ENCODE data around the gene PIK3C2G.
"Not testable (repeated sequence)": the region's sequence is repeated elsewhere in the genome, so short reads cannot be mapped to it uniquely, and the experiment has no call there.

The PIK3C2G gene

GRCh38 chr12:18487509-18487908 lies 226.2 kb downstream of the PIK3C2G start:
- no peak for TF ChIP-seq POU2F2 (IDR thresholded peaks at IDR 0.05; ENCODE audit: low read depth, low read length)
- no peak for TF ChIP-seq POLR2AphosphoS5 (IDR thresholded peaks at IDR 0.05; ENCODE audit: low read depth, low read length)
- no peak for TF ChIP-seq SPI1 (IDR thresholded peaks at IDR 0.05; ENCODE audit: low read depth, low read length)
- TF ChIP-seq TAF1 (IDR thresholded peaks at IDR 0.05; ENCODE audit: low read depth, low read length), result no peak
- no peak for TF ChIP-seq POLR2A (IDR thresholded peaks at IDR 0.05; ENCODE audit: low read depth, low read length)
- no peak for TF ChIP-seq PAX5 (IDR thresholded peaks at IDR 0.05; ENCODE audit: insufficient read depth, low read length, severe bottlenecking)
- no peak for DNase-seq (ENCODE audit: insufficient read length, low spot score)
- no peak for FAIRE-seq

- DNase-seq (ENCODE audit: insufficient read length, low spot score) (no peak), FAIRE-seq (no peak)
Observed at GRCh38 chr12:18492372-18493025, 231.2 kb downstream of the PIK3C2G start.

GRCh38 chr12:18496156-18496555 lies 234.8 kb downstream of the PIK3C2G start:
- TF ChIP-seq POU2F2 (IDR thresholded peaks at IDR 0.05; ENCODE audit: low read depth, low read length) (no peak), PAX5 (IDR thresholded peaks at IDR 0.05; ENCODE audit: insufficient read depth, low read length, severe bottlenecking) (no peak), POLR2A (IDR thresholded peaks at IDR 0.05; ENCODE audit: low read depth, low read length) (no peak), SPI1 (IDR thresholded peaks at IDR 0.05; ENCODE audit: low read depth, low read length) (no peak), POLR2AphosphoS5 (IDR thresholded peaks at IDR 0.05; ENCODE audit: low read depth, low read length) (no peak), TAF1 (IDR thresholded peaks at IDR 0.05; ENCODE audit: low read depth, low read length) (no peak)
- FAIRE-seq, result no peak
- no peak for DNase-seq (ENCODE audit: insufficient read length, low spot score)

More at GRCh38 chr12:18492372-18493025, 231.2 kb downstream of the PIK3C2G start:
- TF ChIP-seq POLR2A (IDR thresholded peaks at IDR 0.05; ENCODE audit: low read depth, low read length) (no peak), POLR2AphosphoS5 (IDR thresholded peaks at IDR 0.05; ENCODE audit: low read depth, low read length) (no peak), PAX5 (IDR thresholded peaks at IDR 0.05; ENCODE audit: insufficient read depth, low read length, severe bottlenecking) (no peak), TAF1 (IDR thresholded peaks at IDR 0.05; ENCODE audit: low read depth, low read length) (no peak), SPI1 (IDR thresholded peaks at IDR 0.05; ENCODE audit: low read depth, low read length) (no peak), POU2F2 (IDR thresholded peaks at IDR 0.05; ENCODE audit: low read depth, low read length) (no peak)

GRCh38 chr12:18500160-18500574 lies 238.8 kb downstream of the PIK3C2G start:
- not testable (repeated sequence) for FAIRE-seq

GRCh38 chr12:18500736-18501135 lies 239.4 kb downstream of the PIK3C2G start:
- not testable (repeated sequence) for FAIRE-seq; DNase-seq (ENCODE audit: insufficient read length, low spot score)

More at GRCh38 chr12:18500160-18500574, 238.8 kb downstream of the PIK3C2G start:
- DNase-seq (ENCODE audit: insufficient read length, low spot score), result not testable (repeated sequence)

- no peak for FAIRE-seq
- TF ChIP-seq POLR2AphosphoS5 (IDR thresholded peaks at IDR 0.05; ENCODE audit: low read depth, low read length), result no peak
- TF ChIP-seq TAF1 (IDR thresholded peaks at IDR 0.05; ENCODE audit: low read depth, low read length), result no peak
- no peak for TF ChIP-seq PAX5 (IDR thresholded peaks at IDR 0.05; ENCODE audit: insufficient read depth, low read length, severe bottlenecking)
- DNase-seq (ENCODE audit: insufficient read length, low spot score), result no peak
Observed at GRCh38 chr12:18502422-18502968, 241.2 kb downstream of the PIK3C2G start.

GRCh38 chr12:18521461-18521860 lies 260.1 kb downstream of the PIK3C2G start:
- FAIRE-seq (no peak), DNase-seq (ENCODE audit: insufficient read length, low spot score) (no peak)
- TF ChIP-seq POLR2AphosphoS5 (IDR thresholded peaks at IDR 0.05; ENCODE audit: low read depth, low read length) (no peak), PAX5 (IDR thresholded peaks at IDR 0.05; ENCODE audit: insufficient read depth, low read length, severe bottlenecking) (no peak), POU2F2 (IDR thresholded peaks at IDR 0.05; ENCODE audit: low read depth, low read length) (no peak)

- DNase-seq (ENCODE audit: insufficient read length, low spot score), result no peak
- TF ChIP-seq POLR2A (IDR thresholded peaks at IDR 0.05; ENCODE audit: low read depth, low read length) (no peak), POLR2AphosphoS5 (IDR thresholded peaks at IDR 0.05; ENCODE audit: low read depth, low read length) (no peak), PAX5 (IDR thresholded peaks at IDR 0.05; ENCODE audit: insufficient read depth, low read length, severe bottlenecking) (no peak), TAF1 (IDR thresholded peaks at IDR 0.05; ENCODE audit: low read depth, low read length) (no peak), SPI1 (IDR thresholded peaks at IDR 0.05; ENCODE audit: low read depth, low read length) (no peak), POU2F2 (IDR thresholded peaks at IDR 0.05; ENCODE audit: low read depth, low read length) (no peak)
- no peak for FAIRE-seq
Observed at GRCh38 chr12:18522806-18523205, 261.5 kb downstream of the PIK3C2G start.

GRCh38 chr12:18542497-18542896 lies 281.2 kb downstream of the PIK3C2G start:
- DNase-seq (ENCODE audit: insufficient read length, low spot score); FAIRE-seq: not testable (repeated sequence)

- FAIRE-seq, result no peak
- no peak for TF ChIP-seq TAF1 (IDR thresholded peaks at IDR 0.05; ENCODE audit: low read depth, low read length)
- no peak for DNase-seq (ENCODE audit: insufficient read length, low spot score)
Observed at GRCh38 chr12:18546399-18546798, 285.1 kb downstream of the PIK3C2G start.

- no peak for DNase-seq (ENCODE audit: insufficient read length, low spot score)
- TF ChIP-seq POU2F2 (IDR thresholded peaks at IDR 0.05; ENCODE audit: low read depth, low read length), result no peak
- TF ChIP-seq PAX5 (IDR thresholded peaks at IDR 0.05; ENCODE audit: insufficient read depth, low read length, severe bottlenecking), result no peak
- TF ChIP-seq TAF1 (IDR thresholded peaks at IDR 0.05; ENCODE audit: low read depth, low read length), result no peak
- no peak for TF ChIP-seq POLR2A (IDR thresholded peaks at IDR 0.05; ENCODE audit: low read depth, low read length)
- TF ChIP-seq SPI1 (IDR thresholded peaks at IDR 0.05; ENCODE audit: low read depth, low read length), result no peak
- no peak for TF ChIP-seq POLR2AphosphoS5 (IDR thresholded peaks at IDR 0.05; ENCODE audit: low read depth, low read length)
- no peak for FAIRE-seq
Observed at GRCh38 chr12:18549598-18549997, 288.3 kb downstream of the PIK3C2G start.

All from GM12891 (cell line).